DND-41 (cell line): ENCODE data around the gene MSRB3.

Source experiments
- ATAC-seq: fragments of 200-7000 bp; cut with Tn5 transposase; 3 replicates; pipeline ENCODE4 v1.9.1; 2021; ENCODE audit warnings: low read depth; ENCODE audit not compliant: insufficient read depth
- DNase-seq: peaks from one replicate; pipeline ENCODE4 v3.0.0-alpha.2; 2020
- H2AFZ ChIP-seq: 2 replicates; pipeline ENCODE4 v1.6.0; 2012; ENCODE audit warnings: low read depth, low read length
- H3K27ac ChIP-seq: 2 replicates; pipeline ENCODE4 v1.5.1; 2012; ENCODE audit warnings: low read length, inconsistent platforms
- H3K27me3 ChIP-seq: fragments of 200-600 bp; sonication (generic); 2 replicates; pipeline ENCODE4 v1.6.0; 2012; ENCODE audit warnings: low read length, mild to moderate bottlenecking, inconsistent platforms; ENCODE audit not compliant: insufficient read depth, poor library complexity
- H3K36me3 ChIP-seq: 2 replicates; pipeline ENCODE4 v1.5.1; 2012; ENCODE audit warnings: low read length, inconsistent platforms; ENCODE audit not compliant: insufficient read depth
- H3K4me1 ChIP-seq: 2 replicates; pipeline ENCODE4 v1.5.1; 2012; ENCODE audit warnings: mild to moderate bottlenecking, low read length; ENCODE audit not compliant: insufficient read depth
- H3K4me2 ChIP-seq: 2 replicates; pipeline ENCODE4 v1.6.0; 2012; ENCODE audit warnings: mild to moderate bottlenecking, moderate library complexity, low read length, inconsistent platforms; ENCODE audit not compliant: insufficient read depth
- H3K4me3 ChIP-seq, 2 experiments: fragments of 200-600 bp in 1 of 2; shearing (Covaris generic) in 1 of 2; 2 replicates each; pipeline ENCODE4 v1.5.1; 2012 to 2016; ENCODE audit warnings: inconsistent platforms in 2 of 2, low read length in 2 of 2, mild to moderate bottlenecking in 2 of 2, low read depth in 1 of 2, moderate library complexity in 1 of 2
- H3K79me2 ChIP-seq: 2 replicates; pipeline ENCODE4 v1.6.0; 2012; ENCODE audit warnings: low read length, inconsistent platforms; ENCODE audit not compliant: insufficient read depth
- H3K9ac ChIP-seq: 2 replicates; pipeline ENCODE4 v1.6.0; 2012; ENCODE audit warnings: low read depth, mild to moderate bottlenecking, inconsistent platforms, low read length, moderate library complexity
- H3K9me3 ChIP-seq: 2 replicates; pipeline ENCODE4 v1.5.1; 2012; ENCODE audit warnings: low read length, moderate library complexity, mild to moderate bottlenecking, inconsistent platforms; ENCODE audit not compliant: insufficient read depth, severe bottlenecking
- H4K20me1 ChIP-seq: 2 replicates; pipeline ENCODE4 v1.6.0; 2012; ENCODE audit warnings: low read length; ENCODE audit not compliant: insufficient read depth
- CTCF ChIP-seq: IDR thresholded peaks from 2 replicates; pipeline ENCODE4 v1.5.1; 2012; ENCODE audit warnings: borderline replicate concordance, low read length, moderate library complexity, mild to moderate bottlenecking; ENCODE audit not compliant: poor library complexity, severe bottlenecking; ENCODE audit errors: extremely low read depth
- EZH2 ChIP-seq: IDR thresholded peaks from 3 replicates; pipeline ENCODE4 v1.6.1; 2012; ENCODE audit warnings: borderline replicate concordance, low read depth, mild to moderate bottlenecking, moderate library complexity, low read length, inconsistent platforms; ENCODE audit not compliant: severe bottlenecking

MSRB3 gene

GRCh38 chr12:65329721-65330120, 51.2 kb downstream of the MSRB3 start:
- no peak overlapping the region for H3K4me2 ChIP-seq
- TF ChIP-seq EZH2 (no peak), CTCF (no peak)
- H3K36me3 ChIP-seq = no peaks in the 10 kb centered on the region; the same call in 1 of the 2 replicates
- DNase-seq (no peak), ATAC-seq (no peak)
- no peaks in the 10 kb centered on the region for H4K20me1 ChIP-seq
- H3K4me1 ChIP-seq = no peaks in the 10 kb centered on the region
- no peak overlapping the region for H3K9ac ChIP-seq
- no peaks in the 10 kb centered on the region for H3K79me2 ChIP-seq
- H3K9me3 ChIP-seq = no peaks in the 10 kb centered on the region
- no peak overlapping the region for H3K4me3 ChIP-seq
- no peaks in the 10 kb centered on the region for H3K27me3 ChIP-seq
- H3K27ac ChIP-seq = no peak overlapping the region
- no peak overlapping the region for H2AFZ ChIP-seq

GRCh38 chr12:65330331-65330730, 51.8 kb downstream of the MSRB3 start:
- Histone ChIP-seq H2AFZ (no peak overlapping the region), H3K9ac (no peak overlapping the region), H3K27ac (no peak overlapping the region), H4K20me1 (no peaks in the 10 kb centered on the region), H3K36me3 (no peaks in the 10 kb centered on the region; the same call in 1 of the 2 replicates), H3K79me2 (no peaks in the 10 kb centered on the region), H3K4me1 (no peaks in the 10 kb centered on the region), H3K4me2 (no peak overlapping the region), H3K27me3 (no peaks in the 10 kb centered on the region), H3K9me3 (no peaks in the 10 kb centered on the region), H3K4me3 (no peak overlapping the region)
- DNase-seq = no peak
- ATAC-seq = no peak
- TF ChIP-seq EZH2 (no peak), CTCF (no peak)

- H3K4me3 ChIP-seq = no peak overlapping the region
- no peaks in the 10 kb centered on the region for H3K4me1 ChIP-seq
- H2AFZ ChIP-seq = no peak overlapping the region
- H3K9ac ChIP-seq = no peak overlapping the region
- no peaks in the 10 kb centered on the region; the same call in 1 of the 2 replicates for H3K36me3 ChIP-seq
- no peaks in the 10 kb centered on the region for H3K9me3 ChIP-seq
- no peak overlapping the region for H3K4me2 ChIP-seq
- no peaks in the 10 kb centered on the region for H3K79me2 ChIP-seq
- DNase-seq (no peak), ATAC-seq (no peak)
- TF ChIP-seq CTCF (no peak), EZH2 (no peak)
- no peaks in the 10 kb centered on the region for H4K20me1 ChIP-seq
- H3K27me3 ChIP-seq = no peaks in the 10 kb centered on the region
- no peak overlapping the region for H3K27ac ChIP-seq
Measured at GRCh38 chr12:65331456-65331855, 53.0 kb downstream of the MSRB3 start.

DNA sequence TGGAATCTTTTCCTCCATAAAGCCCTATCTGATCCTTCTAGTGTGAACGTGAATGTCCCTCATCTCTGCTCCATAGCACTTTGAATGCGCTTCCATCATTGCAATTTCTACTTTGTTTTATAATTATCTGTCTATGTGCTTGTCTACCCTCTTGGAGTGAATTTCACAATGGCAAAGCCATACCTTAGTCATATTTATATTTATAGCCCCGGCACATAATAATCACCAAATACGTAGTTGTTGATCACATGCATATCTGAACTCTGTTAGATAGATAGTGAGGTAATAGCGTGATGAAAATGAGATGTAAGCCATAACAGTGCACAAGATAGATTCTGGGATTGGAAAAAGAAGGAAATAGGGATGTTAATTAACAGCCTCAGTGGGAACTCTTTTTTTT, 55.2 kb downstream of the MSRB3 start:
- H3K4me3 ChIP-seq = no peak overlapping the region
- no peaks in the 10 kb centered on the region for H4K20me1 ChIP-seq
- TF ChIP-seq CTCF (no peak), EZH2 (no peak)
- ATAC-seq = no peak
- no peak overlapping the region for H3K4me2 ChIP-seq
- H2AFZ ChIP-seq = no peak overlapping the region
- DNase-seq = no peak
- H3K27ac ChIP-seq = no peak overlapping the region
- no peaks in the 10 kb centered on the region for H3K27me3 ChIP-seq
- no peaks in the 10 kb centered on the region for H3K4me1 ChIP-seq
- no peak overlapping the region for H3K9ac ChIP-seq
- no peaks in the 10 kb centered on the region for H3K79me2 ChIP-seq
- no peaks in the 10 kb centered on the region; the same call in 1 of the 2 replicates for H3K36me3 ChIP-seq
- no peaks in the 10 kb centered on the region for H3K9me3 ChIP-seq
